GM18498 (cell line): Measurements from ENCODE around the gene OLIG3.

Experiments used
- ATAC-seq: cut with Tn5 transposase; IDR thresholded peaks from one replicate; pipeline ENCODE4 v1.9.1; 2021; ENCODE audit warnings: mild to moderate bottlenecking, moderate library complexity; ENCODE audit not compliant: unreplicated experiment

OLIG3 gene

DNA sequence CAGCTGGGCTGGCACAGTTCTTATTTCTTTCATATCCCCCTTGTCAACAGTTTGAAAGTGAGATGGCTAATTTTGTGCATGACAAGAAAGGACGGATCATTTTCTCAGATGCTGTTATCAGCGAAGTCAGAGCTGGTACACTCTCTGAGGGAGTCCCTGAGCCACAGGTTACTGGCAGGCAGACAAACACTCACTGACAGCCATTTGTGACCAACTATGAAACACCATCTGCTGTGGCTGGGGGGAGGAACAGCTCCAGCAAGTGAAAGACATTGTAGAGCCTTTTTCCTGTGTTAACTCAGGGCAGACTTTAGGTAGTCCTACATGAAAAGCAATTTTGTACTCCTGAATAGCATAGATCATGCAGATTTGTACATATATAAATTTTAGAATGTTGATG is 22.2 kb downstream of the OLIG3 start:
- ATAC-seq, result no peak

DNA sequence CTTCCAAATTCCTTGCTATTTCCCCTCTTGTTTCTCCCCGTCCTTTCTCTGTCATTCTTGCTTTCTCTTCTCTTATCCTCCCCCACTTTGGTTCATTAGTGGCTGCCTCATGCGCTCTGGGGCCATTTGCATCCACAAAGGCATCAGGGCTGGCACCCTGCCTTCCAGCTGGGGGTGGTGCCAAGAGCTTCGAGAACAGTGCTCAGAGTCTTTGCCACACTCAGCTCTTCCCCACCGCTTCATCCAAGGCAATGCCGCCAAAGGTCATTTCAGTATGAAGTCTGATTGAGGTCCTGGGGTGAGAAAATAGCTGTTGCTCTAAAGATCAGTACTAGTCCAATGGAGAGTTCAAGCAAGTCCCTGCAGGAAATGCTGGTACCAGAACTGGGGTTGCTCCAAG is 22.7 kb downstream of the OLIG3 start:
- ATAC-seq, result no peak

DNA sequence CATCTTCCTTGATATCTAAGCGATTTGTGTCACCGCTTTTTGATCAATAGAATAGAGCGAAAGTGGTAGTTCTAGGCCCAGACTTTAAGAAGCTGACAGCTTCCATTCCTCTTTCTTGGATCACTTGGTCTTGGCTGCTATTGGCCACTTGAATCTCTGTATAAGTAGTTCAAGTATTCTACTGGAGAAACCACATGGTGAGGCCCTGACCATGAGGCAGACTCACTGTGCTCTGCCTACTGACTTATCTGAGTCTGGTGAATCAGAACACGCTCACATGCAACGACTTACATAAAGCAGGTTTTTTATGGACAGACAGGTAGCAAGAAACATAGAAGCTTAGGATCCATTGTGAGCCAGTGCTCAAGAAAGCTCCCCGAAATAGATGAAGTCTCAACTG is 27.0 kb downstream of the OLIG3 start:
- no peak for ATAC-seq

- no peak for ATAC-seq
Measured at GRCh38 chr6:137465378-137466009, 28.7 kb downstream of the OLIG3 start.

GRCh38 chr6:137452333-137452894 is 41.8 kb downstream of the OLIG3 start:
- ATAC-seq, result no peak

GRCh38 chr6:137443901-137444300 is 50.3 kb downstream of the OLIG3 start:
- ATAC-seq, result no peak
